HEK293 (cell line): ENCODE data around the gene DUS1L.

Source experiments
- CTCF ChIA-PET: fragments of 350-600 bp; formaldehyde crosslinking; extraction: SDS; loops from one replicate; lab custom pipeline; 2021; ENCODE audit warnings: antibody characterized with exemption; lab: Yijun Ruan, JAX
- POLR2A ChIA-PET: fragments of 300-600 bp; formaldehyde crosslinking; extraction: SDS; loops from one replicate; lab custom pipeline; 2020; ENCODE audit warnings: antibody characterized with exemption, inconsistent platforms; lab: Yijun Ruan, JAX
- H3K27ac ChIP-seq: fragments of 200-500 bp; sonication (Bioruptor generic); 2 replicates; pipeline ENCODE4 v1.5.1; 2014; ENCODE audit warnings: low read depth, low read length, control low read depth, inconsistent platforms; ENCODE audit errors: extremely low read depth
- H3K36me3 ChIP-seq, 2 experiments: fragments of 200-500 bp in 1 of 2; sonication (Bioruptor generic) in 1 of 2; 1 replicate in 1 of 2; 2 replicates in 1 of 2; pipeline ENCODE4 v1.5.1; 2014 to 2017; ENCODE audit warnings: inconsistent platforms in 2 of 2, low read length in 2 of 2; ENCODE audit not compliant: control insufficient read depth in 2 of 2, insufficient read depth in 1 of 2
- H3K4me1 ChIP-seq: fragments of 200-500 bp; sonication (Bioruptor generic); 2 replicates; pipeline ENCODE4 v1.5.1; 2014; ENCODE audit warnings: mild to moderate bottlenecking, low read length, inconsistent platforms; ENCODE audit not compliant: control insufficient read depth, insufficient read depth
- H3K4me3 ChIP-seq: 2 replicates; pipeline ENCODE4 v1.5.1; 2011; ENCODE audit warnings: low read depth, mild to moderate bottlenecking, control low read depth, low read length, moderate library complexity
- H3K9me3 ChIP-seq: fragments of 200-500 bp; sonication (Bioruptor generic); 2 replicates; pipeline ENCODE4 v1.5.1; 2014; ENCODE audit warnings: low read depth, low read length, inconsistent platforms; ENCODE audit not compliant: control insufficient read depth, insufficient read depth
- EGR2 ChIP-seq: fragments of 450-650 bp; formaldehyde crosslinking; IDR thresholded peaks from 2 replicates; pipeline ENCODE4 v1.5.1; 2016; ENCODE audit warnings: low read depth, missing biosample characterization, missing genetic modification characterization
- KLF1 ChIP-seq: fragments of 450-650 bp; formaldehyde crosslinking; IDR thresholded peaks from 2 replicates; pipeline ENCODE4 v1.5.1; 2016; ENCODE audit warnings: missing biosample characterization, missing genetic modification characterization
- KLF8 ChIP-seq: fragments of 450-650 bp; formaldehyde crosslinking; IDR thresholded peaks from 2 replicates; pipeline ENCODE4 v1.5.1; 2016; ENCODE audit warnings: missing biosample characterization, missing genetic modification characterization
- MZF1 ChIP-seq: fragments of 450-650 bp; formaldehyde crosslinking; IDR thresholded peaks from 2 replicates; pipeline ENCODE4 v1.5.1; 2017; ENCODE audit warnings: missing biosample characterization, missing genetic modification characterization, borderline replicate concordance
- ZBTB1 ChIP-seq: fragments of 450-650 bp; formaldehyde crosslinking; IDR thresholded peaks from 2 replicates; pipeline ENCODE4 v1.5.1; 2016; ENCODE audit warnings: missing biosample characterization, missing genetic modification characterization
- ZFP37 ChIP-seq: fragments of 450-650 bp; formaldehyde crosslinking; IDR thresholded peaks from 2 replicates; pipeline ENCODE4 v1.5.1; 2016; ENCODE audit warnings: missing biosample characterization, missing genetic modification characterization
- ZFP41 ChIP-seq: fragments of 450-650 bp; formaldehyde crosslinking; IDR thresholded peaks from 2 replicates; pipeline ENCODE4 v1.5.1; 2016; ENCODE audit warnings: missing biosample characterization, missing genetic modification characterization, borderline replicate concordance
- ZNF114 ChIP-seq: fragments of 450-650 bp; formaldehyde crosslinking; IDR thresholded peaks from 2 replicates; pipeline ENCODE4 v1.5.0; 2017; ENCODE audit warnings: missing biosample characterization, missing genetic modification characterization
- ZNF133 ChIP-seq: fragments of 450-650 bp; formaldehyde crosslinking; IDR thresholded peaks from 2 replicates; pipeline ENCODE4 v1.5.1; 2016; ENCODE audit warnings: missing biosample characterization, missing genetic modification characterization
- ZNF211 ChIP-seq: fragments of 450-650 bp; formaldehyde crosslinking; IDR thresholded peaks from 2 replicates; pipeline ENCODE4 v1.5.1; 2016; ENCODE audit warnings: low read depth, missing biosample characterization, missing genetic modification characterization
- ZNF24 ChIP-seq: fragments of 450-650 bp; formaldehyde crosslinking; IDR thresholded peaks from 2 replicates; pipeline ENCODE4 v1.5.1; 2016; ENCODE audit warnings: missing biosample characterization, missing genetic modification characterization
- ZNF292 ChIP-seq: fragments of 450-650 bp; formaldehyde crosslinking; IDR thresholded peaks from 2 replicates; pipeline ENCODE4 v1.5.1; 2016; ENCODE audit warnings: low read depth, missing biosample characterization, missing genetic modification characterization, borderline replicate concordance
- ZNF596 ChIP-seq: fragments of 450-650 bp; IDR thresholded peaks from 2 replicates; pipeline ENCODE4 v1.5.0; 2018; ENCODE audit warnings: missing biosample characterization, mild to moderate bottlenecking, missing genetic modification characterization, moderate library complexity
- ZNF707 ChIP-seq: fragments of 450-650 bp; formaldehyde crosslinking; IDR thresholded peaks from 2 replicates; pipeline ENCODE4 v1.5.1; 2016; ENCODE audit warnings: missing biosample characterization, missing genetic modification characterization
- TF ChIP-seq, protein P1 (sequence below): fragments of 450-650 bp; formaldehyde crosslinking; IDR thresholded peaks from 2 replicates; pipeline ENCODE4 v1.5.1; 2016; ENCODE audit warnings: missing biosample characterization, missing genetic modification characterization
- TF ChIP-seq, protein P2 (sequence below): fragments of 450-650 bp; IDR thresholded peaks from 2 replicates; pipeline ENCODE4 v1.5.1; 2018; ENCODE audit warnings: missing biosample characterization, mild to moderate bottlenecking, missing genetic modification characterization
- TF ChIP-seq, protein P3 (sequence below): fragments of 450-650 bp; formaldehyde crosslinking; IDR thresholded peaks from 2 replicates; pipeline ENCODE4 v1.5.1; 2016; ENCODE audit warnings: missing biosample characterization, missing genetic modification characterization
- TF ChIP-seq, protein P4 (sequence below): fragments of 450-650 bp; formaldehyde crosslinking; IDR thresholded peaks from 2 replicates; pipeline ENCODE4 v1.5.1; 2016; ENCODE audit warnings: missing biosample characterization, missing genetic modification characterization
- TF ChIP-seq, protein P5 (sequence below): fragments of 450-650 bp; IDR thresholded peaks from 2 replicates; pipeline ENCODE4 v1.5.1; 2018; ENCODE audit warnings: missing biosample characterization, missing genetic modification characterization
- TF ChIP-seq, protein P6 (sequence below): fragments of 450-650 bp; formaldehyde crosslinking; conservative IDR thresholded peaks from 2 replicates; pipeline ENCODE4 v1.5.1; 2016; ENCODE audit warnings: low read depth, missing biosample characterization, missing genetic modification characterization
- TF ChIP-seq, protein P7 (sequence below): fragments of 450-650 bp; formaldehyde crosslinking; IDR thresholded peaks from 2 replicates; pipeline ENCODE4 v1.5.1; 2016; ENCODE audit warnings: missing biosample characterization, missing genetic modification characterization

The DUS1L gene

DNA sequence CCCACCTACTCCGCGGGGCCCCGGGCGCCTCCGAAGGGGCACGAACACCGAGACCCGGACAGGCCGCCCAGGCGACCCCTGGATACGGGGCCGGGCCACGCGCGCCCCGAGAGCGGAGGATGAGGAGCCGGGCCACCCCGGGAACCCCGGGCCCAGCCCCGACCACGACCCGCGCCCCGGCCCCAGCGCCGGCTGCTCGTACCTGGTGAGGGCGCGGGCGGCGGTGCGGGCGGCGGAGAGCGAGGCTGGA is 32.2 kb upstream of the DUS1L start (continued):
- TF ChIP-seq, protein P1, sequence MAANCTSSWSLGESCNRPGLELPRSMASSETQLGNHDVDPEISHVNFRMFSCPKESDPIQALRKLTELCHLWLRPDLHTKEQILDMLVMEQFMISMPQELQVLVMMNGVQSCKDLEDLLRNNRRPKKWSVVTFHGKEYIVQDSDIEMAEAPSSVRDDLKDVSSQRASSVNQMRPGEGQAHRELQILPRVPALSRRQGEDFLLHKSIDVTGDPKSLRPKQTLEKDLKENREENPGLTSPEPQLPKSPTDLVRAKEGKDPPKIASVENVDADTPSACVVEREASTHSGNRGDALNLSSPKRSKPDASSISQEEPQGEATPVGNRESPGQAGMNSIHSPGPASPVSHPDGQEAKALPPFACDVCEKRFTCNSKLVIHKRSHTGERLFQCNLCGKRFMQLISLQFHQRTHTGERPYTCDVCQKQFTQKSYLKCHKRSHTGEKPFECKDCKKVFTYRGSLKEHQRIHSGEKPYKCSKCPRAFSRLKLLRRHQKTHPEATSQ (tag by site-specific recombination), result no peak
- TF ChIP-seq ZNF707 (no peak), ZNF596 (0 out of 2 replicates have a peak, but pooled peaks have one; percentile 63), ZNF292 (tag by site-specific recombination) (no peak), ZBTB1 (tag by site-specific recombination) (no peak), ZNF24 (tag by site-specific recombination) (no peak), KLF1 (tag by site-specific recombination) (no peak), ZFP41 (no peak), KLF8 (tag by site-specific recombination) (no peak), ZNF211 (tag by site-specific recombination) (no peak), ZNF133 (no peak), ZNF114 (tag by site-specific recombination) (no peak)
- TF ChIP-seq, protein P2, sequence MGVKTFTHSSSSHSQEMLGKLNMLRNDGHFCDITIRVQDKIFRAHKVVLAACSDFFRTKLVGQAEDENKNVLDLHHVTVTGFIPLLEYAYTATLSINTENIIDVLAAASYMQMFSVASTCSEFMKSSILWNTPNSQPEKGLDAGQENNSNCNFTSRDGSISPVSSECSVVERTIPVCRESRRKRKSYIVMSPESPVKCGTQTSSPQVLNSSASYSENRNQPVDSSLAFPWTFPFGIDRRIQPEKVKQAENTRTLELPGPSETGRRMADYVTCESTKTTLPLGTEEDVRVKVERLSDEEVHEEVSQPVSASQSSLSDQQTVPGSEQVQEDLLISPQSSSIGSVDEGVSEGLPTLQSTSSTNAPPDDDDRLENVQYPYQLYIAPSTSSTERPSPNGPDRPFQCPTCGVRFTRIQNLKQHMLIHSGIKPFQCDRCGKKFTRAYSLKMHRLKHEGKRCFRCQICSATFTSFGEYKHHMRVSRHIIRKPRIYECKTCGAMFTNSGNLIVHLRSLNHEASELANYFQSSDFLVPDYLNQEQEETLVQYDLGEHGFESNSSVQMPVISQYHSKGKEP, result no peak
- TF ChIP-seq, protein P3, sequence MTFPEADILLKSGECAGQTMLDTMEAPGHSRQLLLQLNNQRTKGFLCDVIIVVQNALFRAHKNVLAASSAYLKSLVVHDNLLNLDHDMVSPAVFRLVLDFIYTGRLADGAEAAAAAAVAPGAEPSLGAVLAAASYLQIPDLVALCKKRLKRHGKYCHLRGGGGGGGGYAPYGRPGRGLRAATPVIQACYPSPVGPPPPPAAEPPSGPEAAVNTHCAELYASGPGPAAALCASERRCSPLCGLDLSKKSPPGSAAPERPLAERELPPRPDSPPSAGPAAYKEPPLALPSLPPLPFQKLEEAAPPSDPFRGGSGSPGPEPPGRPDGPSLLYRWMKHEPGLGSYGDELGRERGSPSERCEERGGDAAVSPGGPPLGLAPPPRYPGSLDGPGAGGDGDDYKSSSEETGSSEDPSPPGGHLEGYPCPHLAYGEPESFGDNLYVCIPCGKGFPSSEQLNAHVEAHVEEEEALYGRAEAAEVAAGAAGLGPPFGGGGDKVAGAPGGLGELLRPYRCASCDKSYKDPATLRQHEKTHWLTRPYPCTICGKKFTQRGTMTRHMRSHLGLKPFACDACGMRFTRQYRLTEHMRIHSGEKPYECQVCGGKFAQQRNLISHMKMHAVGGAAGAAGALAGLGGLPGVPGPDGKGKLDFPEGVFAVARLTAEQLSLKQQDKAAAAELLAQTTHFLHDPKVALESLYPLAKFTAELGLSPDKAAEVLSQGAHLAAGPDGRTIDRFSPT (tag by site-specific recombination), result no peak
- TF ChIP-seq, protein P4, sequence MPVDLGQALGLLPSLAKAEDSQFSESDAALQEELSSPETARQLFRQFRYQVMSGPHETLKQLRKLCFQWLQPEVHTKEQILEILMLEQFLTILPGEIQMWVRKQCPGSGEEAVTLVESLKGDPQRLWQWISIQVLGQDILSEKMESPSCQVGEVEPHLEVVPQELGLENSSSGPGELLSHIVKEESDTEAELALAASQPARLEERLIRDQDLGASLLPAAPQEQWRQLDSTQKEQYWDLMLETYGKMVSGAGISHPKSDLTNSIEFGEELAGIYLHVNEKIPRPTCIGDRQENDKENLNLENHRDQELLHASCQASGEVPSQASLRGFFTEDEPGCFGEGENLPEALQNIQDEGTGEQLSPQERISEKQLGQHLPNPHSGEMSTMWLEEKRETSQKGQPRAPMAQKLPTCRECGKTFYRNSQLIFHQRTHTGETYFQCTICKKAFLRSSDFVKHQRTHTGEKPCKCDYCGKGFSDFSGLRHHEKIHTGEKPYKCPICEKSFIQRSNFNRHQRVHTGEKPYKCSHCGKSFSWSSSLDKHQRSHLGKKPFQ (tag by site-specific recombination), result no peak
- TF ChIP-seq, protein P5, sequence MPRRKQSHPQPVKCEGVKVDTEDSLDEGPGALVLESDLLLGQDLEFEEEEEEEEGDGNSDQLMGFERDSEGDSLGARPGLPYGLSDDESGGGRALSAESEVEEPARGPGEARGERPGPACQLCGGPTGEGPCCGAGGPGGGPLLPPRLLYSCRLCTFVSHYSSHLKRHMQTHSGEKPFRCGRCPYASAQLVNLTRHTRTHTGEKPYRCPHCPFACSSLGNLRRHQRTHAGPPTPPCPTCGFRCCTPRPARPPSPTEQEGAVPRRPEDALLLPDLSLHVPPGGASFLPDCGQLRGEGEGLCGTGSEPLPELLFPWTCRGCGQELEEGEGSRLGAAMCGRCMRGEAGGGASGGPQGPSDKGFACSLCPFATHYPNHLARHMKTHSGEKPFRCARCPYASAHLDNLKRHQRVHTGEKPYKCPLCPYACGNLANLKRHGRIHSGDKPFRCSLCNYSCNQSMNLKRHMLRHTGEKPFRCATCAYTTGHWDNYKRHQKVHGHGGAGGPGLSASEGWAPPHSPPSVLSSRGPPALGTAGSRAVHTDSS (tag by site-specific recombination), result peak; percentile 9; the same call in 1 of the 2 replicates

DNA sequence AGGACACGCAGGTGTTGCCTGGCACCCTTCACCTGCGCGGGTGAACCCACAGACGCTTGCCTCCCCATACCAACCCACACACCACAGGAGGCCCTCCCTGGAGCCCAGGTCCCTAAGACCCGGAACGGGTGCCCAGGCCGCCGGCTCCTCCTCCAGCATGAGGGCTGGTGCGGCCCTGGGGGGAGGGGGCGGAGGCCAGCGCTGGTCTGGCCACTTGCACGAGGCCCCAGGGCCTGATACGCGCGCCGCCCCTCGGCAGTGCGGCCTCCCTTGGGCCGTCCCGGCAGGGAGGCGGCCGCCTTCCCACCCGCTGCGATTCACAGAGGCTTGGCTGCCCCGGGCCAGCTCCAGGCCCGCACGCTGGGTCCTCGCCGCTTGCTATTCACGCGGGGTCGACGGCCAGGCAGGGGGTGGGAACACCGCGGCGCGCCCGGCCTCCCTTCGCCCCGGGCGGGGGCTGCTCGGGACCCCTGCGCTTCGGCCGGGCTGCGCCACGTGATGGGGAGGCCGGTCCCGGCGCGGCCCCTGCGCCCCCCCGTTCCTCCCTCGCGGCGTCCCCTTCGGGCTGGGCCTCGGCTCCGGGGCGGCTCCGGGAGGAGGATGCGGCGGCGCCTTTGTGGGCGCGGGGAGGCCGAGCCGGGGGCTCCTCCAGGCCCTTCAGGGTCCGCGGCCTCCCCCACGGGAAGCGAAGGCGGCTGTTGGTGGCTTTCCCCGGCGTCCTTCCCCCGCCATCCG is 31.7 kb upstream of the DUS1L start:
- H3K36me3 ChIP-seq, result peaks cover 9 to 45% of the 10 kb centered on the region in 2 experiments; a peak in 2 of 3 replicates
- CTCF ChIA-PET, result interaction anchor here (0.7 to 0.9 kb wide), 2 partner anchors 60 to 173 kb away, joined by 3 to 4 read pairs; partner anchors contain the start of gene DCXR
- H3K9me3 ChIP-seq, result no peaks in the 10 kb centered on the region
- H3K27ac ChIP-seq, result peak overlapping the region; percentile 99
- POLR2A ChIA-PET, result interaction anchor here (0.6 to 3.9 kb wide), 12 partner anchors 10 to 264 kb away, joined by 3 to 18 read pairs (median 4); partner anchors contain the start of genes CENPX, DCXR, GPS1 and LRRC45
- 0 out of 2 replicates have a peak, but pooled peaks cover 7% of the 10 kb centered on the region for H3K4me1 ChIP-seq
- peak overlapping the region; percentile 84 for H3K4me3 ChIP-seq
- TF ChIP-seq MZF1 (no peak), ZFP37 (0 out of 2 replicates have a peak, but pooled peaks have one; percentile 49), EGR2 (tag by site-specific recombination) (peak; percentile 72; the same call in 1 of the 2 replicates)
- TF ChIP-seq, protein P6, sequence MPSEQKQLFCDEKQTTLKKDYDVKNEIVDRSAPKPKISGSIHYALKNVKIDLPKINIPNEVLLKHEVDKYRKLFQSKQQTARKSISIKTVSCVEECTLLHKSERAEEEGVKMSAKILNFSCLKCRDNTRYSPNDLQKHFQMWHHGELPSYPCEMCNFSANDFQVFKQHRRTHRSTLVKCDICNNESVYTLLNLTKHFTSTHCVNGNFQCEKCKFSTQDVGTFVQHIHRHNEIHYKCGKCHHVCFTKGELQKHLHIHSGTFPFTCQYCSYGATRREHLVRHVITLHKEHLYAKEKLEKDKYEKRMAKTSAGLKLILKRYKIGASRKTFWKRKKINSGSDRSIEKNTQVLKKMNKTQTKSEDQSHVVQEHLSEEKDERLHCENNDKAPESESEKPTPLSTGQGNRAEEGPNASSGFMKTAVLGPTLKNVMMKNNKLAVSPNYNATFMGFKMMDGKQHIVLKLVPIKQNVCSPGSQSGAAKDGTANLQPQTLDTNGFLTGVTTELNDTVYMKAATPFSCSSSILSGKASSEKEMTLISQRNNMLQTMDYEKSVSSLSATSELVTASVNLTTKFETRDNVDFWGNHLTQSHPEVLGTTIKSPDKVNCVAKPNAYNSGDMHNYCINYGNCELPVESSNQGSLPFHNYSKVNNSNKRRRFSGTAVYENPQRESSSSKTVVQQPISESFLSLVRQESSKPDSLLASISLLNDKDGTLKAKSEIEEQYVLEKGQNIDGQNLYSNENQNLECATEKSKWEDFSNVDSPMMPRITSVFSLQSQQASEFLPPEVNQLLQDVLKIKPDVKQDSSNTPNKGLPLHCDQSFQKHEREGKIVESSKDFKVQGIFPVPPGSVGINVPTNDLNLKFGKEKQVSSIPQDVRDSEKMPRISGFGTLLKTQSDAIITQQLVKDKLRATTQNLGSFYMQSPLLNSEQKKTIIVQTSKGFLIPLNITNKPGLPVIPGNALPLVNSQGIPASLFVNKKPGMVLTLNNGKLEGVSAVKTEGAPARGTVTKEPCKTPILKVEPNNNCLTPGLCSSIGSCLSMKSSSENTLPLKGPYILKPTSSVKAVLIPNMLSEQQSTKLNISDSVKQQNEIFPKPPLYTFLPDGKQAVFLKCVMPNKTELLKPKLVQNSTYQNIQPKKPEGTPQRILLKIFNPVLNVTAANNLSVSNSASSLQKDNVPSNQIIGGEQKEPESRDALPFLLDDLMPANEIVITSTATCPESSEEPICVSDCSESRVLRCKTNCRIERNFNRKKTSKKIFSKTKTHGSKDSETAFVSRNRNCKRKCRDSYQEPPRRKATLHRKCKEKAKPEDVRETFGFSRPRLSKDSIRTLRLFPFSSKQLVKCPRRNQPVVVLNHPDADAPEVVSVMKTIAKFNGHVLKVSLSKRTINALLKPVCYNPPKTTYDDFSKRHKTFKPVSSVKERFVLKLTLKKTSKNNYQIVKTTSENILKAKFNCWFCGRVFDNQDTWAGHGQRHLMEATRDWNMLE (tag by site-specific recombination), result no peak
- TF ChIP-seq, protein P7, sequence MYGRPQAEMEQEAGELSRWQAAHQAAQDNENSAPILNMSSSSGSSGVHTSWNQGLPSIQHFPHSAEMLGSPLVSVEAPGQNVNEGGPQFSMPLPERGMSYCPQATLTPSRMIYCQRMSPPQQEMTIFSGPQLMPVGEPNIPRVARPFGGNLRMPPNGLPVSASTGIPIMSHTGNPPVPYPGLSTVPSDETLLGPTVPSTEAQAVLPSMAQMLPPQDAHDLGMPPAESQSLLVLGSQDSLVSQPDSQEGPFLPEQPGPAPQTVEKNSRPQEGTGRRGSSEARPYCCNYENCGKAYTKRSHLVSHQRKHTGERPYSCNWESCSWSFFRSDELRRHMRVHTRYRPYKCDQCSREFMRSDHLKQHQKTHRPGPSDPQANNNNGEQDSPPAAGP (tag by site-specific recombination), result peak; percentile 66
